GM21786 (cell line): Measurements from ENCODE around the gene FGF7.
"Not testable (repeated sequence)": the region's sequence is repeated elsewhere in the genome, so short reads cannot be mapped to it uniquely, and the experiment has no call there.

Source experiments
- ATAC-seq: cut with Tn5 transposase; IDR thresholded peaks from one replicate; pipeline ENCODE4 v1.9.1; 2021; ENCODE audit not compliant: unreplicated experiment

Gene FGF7

GRCh38 chr15:49423021-49423420 is at the start of gene FGF7:
Gene FGF7 (plus strand): TSS chr15:49423242. CDS start chr15:49424298, 1,056 bp downstream.
- no peak for ATAC-seq

GRCh38 chr15:49379996-49380395 is 43.0 kb upstream of the FGF7 start:
- no peak for ATAC-seq

GRCh38 chr15:49380912-49381311 is 42.1 kb upstream of the FGF7 start:
- no peak for ATAC-seq

GRCh38 chr15:49382394-49382793 is 40.6 kb upstream of the FGF7 start:
- no peak for ATAC-seq

- no peak for ATAC-seq
Measured at GRCh38 chr15:49383266-49383665, 39.8 kb upstream of the FGF7 start.

GRCh38 chr15:49387471-49387870 is 35.6 kb upstream of the FGF7 start:
- ATAC-seq = no peak

- ATAC-seq = not testable (repeated sequence)
Measured at GRCh38 chr15:49402515-49403296, 20.3 kb upstream of the FGF7 start.

GRCh38 chr15:49406352-49407118 is 16.5 kb upstream of the FGF7 start:
- ATAC-seq = no peak

GRCh38 chr15:49410641-49411040 is 12.4 kb upstream of the FGF7 start:
- no peak for ATAC-seq

GRCh38 chr15:49412797-49413196 is 10.2 kb upstream of the FGF7 start:
- ATAC-seq = no peak

GRCh38 chr15:49415149-49415548 is 7.9 kb upstream of the FGF7 start:
- ATAC-seq = no peak

GRCh38 chr15:49415638-49416037 is 7.4 kb upstream of the FGF7 start:
- no peak for ATAC-seq

- ATAC-seq = no peak
Measured at GRCh38 chr15:49418811-49419210, 4.2 kb upstream of the FGF7 start.

- ATAC-seq = no peak
Measured at GRCh38 chr15:49421991-49422390, 1.1 kb upstream of the FGF7 start.

- ATAC-seq = no peak
Measured at GRCh38 chr15:49423901-49424550, 984 bp downstream of the FGF7 start.

- ATAC-seq = no peak
Measured at GRCh38 chr15:49424954-49425353, 1.9 kb downstream of the FGF7 start.

GRCh38 chr15:49427372-49427771 is 4.3 kb downstream of the FGF7 start:
- ATAC-seq = no peak

- no peak for ATAC-seq
Measured at GRCh38 chr15:49428409-49429095, 5.5 kb downstream of the FGF7 start.

- ATAC-seq = no peak
Measured at GRCh38 chr15:49430046-49430445, 7.0 kb downstream of the FGF7 start.

- ATAC-seq = no peak
Measured at GRCh38 chr15:49435174-49435573, 12.1 kb downstream of the FGF7 start.

GRCh38 chr15:49436751-49437150 is 13.7 kb downstream of the FGF7 start:
- ATAC-seq = no peak
